Measurements from ENCODE around the gene TMEM167B. TPM values are rescaled to one million over a fixed set of nuclear protein-coding genes. Genes with fewer than 3 reads are reported as not detected.

The TMEM167B gene
- total and polyA plus RNA-seq, 2 of the 8 experiments (the other 6 are each of a cell fraction or from before 2014, with no cell fraction given), result 3.6 to 14.8 TPM

DNA sequence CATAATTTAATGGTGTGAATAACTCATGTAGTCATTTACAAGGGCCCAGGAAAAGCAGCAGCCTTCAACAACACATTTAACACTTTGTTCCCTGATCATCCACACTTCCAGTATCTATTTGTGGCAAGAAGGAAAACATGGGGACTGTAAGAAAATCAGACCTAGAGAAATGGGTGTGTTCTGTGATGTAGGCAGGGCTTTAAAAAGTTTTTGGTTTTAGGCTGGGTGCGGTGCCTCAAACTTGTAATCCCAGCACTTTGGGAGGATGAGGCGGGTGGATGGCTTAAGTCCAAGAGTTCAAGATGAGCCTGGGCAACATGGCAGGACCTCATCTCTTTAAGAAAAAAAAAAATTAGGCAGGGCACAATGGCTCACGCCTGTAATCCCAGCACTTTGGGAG is 34.5 kb upstream of the TMEM167B start:
- H2BK20ac ChIP-seq (ENCODE audit: low read length), result no peak overlapping the region
- no peak overlapping the region for H2BK12ac ChIP-seq (ENCODE audit: low read depth, low read length)
- no peak overlapping the region for H3K4me3 ChIP-seq (ENCODE audit: extremely low read depth in 1 of 4, insufficient read depth in 2 of 4, low read depth in 3 of 4, low read length in 4 of 4)
- H3K23ac ChIP-seq (ENCODE audit: insufficient read length), result no peak overlapping the region
- H3K79me1 ChIP-seq (ENCODE audit: low read depth, low read length), result no peaks in the 10 kb centered on the region
- no peak overlapping the region for H4K91ac ChIP-seq (replicated peaks; ENCODE audit: insufficient read length, low read length)
- H3K4me2 ChIP-seq (ENCODE audit: insufficient read depth in 1 of 2, low read depth in 2 of 2, low read length in 2 of 2), result no peak overlapping the region
- WGBS, 2 experiments (ENCODE audit: extremely low coverage in 1 of 2, insufficient coverage in 1 of 2, insufficient read length in 1 of 2, insufficient replicate concordance in 2 of 2, low coverage in 1 of 2, low lambda C conversion rate in 2 of 2, missing lambda C conversion rate in 1 of 2), result 96% methylated on average over 3 of the region's 3 CpGs; no CpG with 5 or more reads in 1 of the 2 experiments
- no peak overlapping the region for H3K14ac ChIP-seq (ENCODE audit: insufficient read length)
- DNase-seq (ENCODE audit: low read depth in 1 of 2, low spot score in 2 of 2) (no peak), FAIRE-seq (no peak)
- ChIA-PET POLR2A (ENCODE audit: partially characterized antibody) (no interaction called here), CTCF (ENCODE audit: partially characterized antibody) (no interaction called here)
- H4K8ac ChIP-seq (ENCODE audit: extremely low read depth, insufficient read depth, low read length), result no peak overlapping the region
- H2BK120ac ChIP-seq (replicated peaks; ENCODE audit: low read depth, low read length), result no peak overlapping the region
- H3K4me1 ChIP-seq (replicated peaks in 1 of 4; ENCODE audit: control insufficient read depth in 3 of 4, insufficient read depth in 4 of 4, low read length in 3 of 4), result no peaks in the 10 kb centered on the region
- H3K9ac ChIP-seq (replicated peaks in 1 of 4; ENCODE audit: extremely low read depth in 1 of 4, low read depth in 3 of 4, low read length in 3 of 4), result no peak overlapping the region
- no peak overlapping the region for H3K27ac ChIP-seq (ENCODE audit: low read depth, low read length)
- H2AK5ac ChIP-seq (ENCODE audit: low read depth, low read length), result no peak overlapping the region
- no peak overlapping the region for H3K4ac ChIP-seq (replicated peaks; ENCODE audit: insufficient read length, low read depth, low read length)
- no peak overlapping the region for H3K18ac ChIP-seq (ENCODE audit: extremely low read depth, low read length)
- no peak for TF ChIP-seq EZH2 (IDR thresholded peaks at IDR 0.05; ENCODE audit: low read depth, low read length, severe bottlenecking)
- TF ChIP-seq MAX (IDR thresholded peaks at IDR 0.05), result no peak
- TF ChIP-seq RXRA (IDR thresholded peaks at IDR 0.05; ENCODE audit: insufficient read depth, low read depth, low read length), result no peak
- no peak for TF ChIP-seq TEAD4 (IDR thresholded peaks at IDR 0.05; ENCODE audit: low read depth, low read length)
- no peak for TF ChIP-seq POU5F1 (IDR thresholded peaks at IDR 0.05; ENCODE audit: low read depth, low read length)
- no peak for TF ChIP-seq KDM5A (IDR thresholded peaks at IDR 0.05; ENCODE audit: low read length)
- no peak for TF ChIP-seq ATF2 (IDR thresholded peaks at IDR 0.05; ENCODE audit: low read length)
- no peak for TF ChIP-seq SIX5 (IDR thresholded peaks at IDR 0.05; ENCODE audit: low read depth, low read length)
- no peak for TF ChIP-seq SIRT6 (IDR thresholded peaks at IDR 0.05; ENCODE audit: low read length)
- no peak for TF ChIP-seq CBX5 (IDR thresholded peaks at IDR 0.05; ENCODE audit: low read depth, low read length)
- TF ChIP-seq HDAC6 (IDR thresholded peaks at IDR 0.05; ENCODE audit: low read depth, low read length), result no peak
- no peak for TF ChIP-seq CTBP2 (IDR thresholded peaks at IDR 0.05; ENCODE audit: borderline replicate concordance, insufficient read depth, insufficient read length, low read length)
- no peaks in the 10 kb centered on the region for H3K36me3 ChIP-seq (ENCODE audit: control insufficient read depth in 2 of 4, insufficient read depth in 4 of 4, low read length in 3 of 4)
- H3K27me3 ChIP-seq (replicated peaks in 1 of 4; ENCODE audit: control insufficient read depth in 3 of 4, extremely low read depth in 1 of 4, insufficient read depth in 3 of 4, low read length in 3 of 4), result no peaks in the 10 kb centered on the region
- H2BK15ac ChIP-seq (ENCODE audit: low read length), result no peak overlapping the region
- peaks cover 0 to 6% of the 10 kb centered on the region in 2 experiments; a peak in 1 of 4 replicates for H3K9me3 ChIP-seq (ENCODE audit: insufficient read depth in 2 of 2, low read depth in 1 of 2, low read length in 1 of 2)
- H3K79me2 ChIP-seq (ENCODE audit: control insufficient read depth in 1 of 2, insufficient read depth in 2 of 2, low read length in 2 of 2), result no peaks in the 10 kb centered on the region
- H3K56ac ChIP-seq (replicated peaks; ENCODE audit: insufficient read length, low read depth, low read length), result no peak overlapping the region
- no peaks in the 10 kb centered on the region for H3K23me2 ChIP-seq (ENCODE audit: low read depth, low read length)
- no peak overlapping the region for H2BK5ac ChIP-seq (ENCODE audit: low read depth, low read length)
- H4K5ac ChIP-seq (ENCODE audit: insufficient read length, low read depth, low read length), result no peak overlapping the region
- no peaks in the 10 kb centered on the region for H4K20me1 ChIP-seq (replicated peaks in 1 of 2; ENCODE audit: control insufficient read depth in 1 of 2, insufficient read depth in 2 of 2, low read length in 2 of 2)
- H2AFZ ChIP-seq (ENCODE audit: low read length), result no peak overlapping the region

Measured in H1 (cell line).